ENCODE results near the gene TACO1.

DNA sequence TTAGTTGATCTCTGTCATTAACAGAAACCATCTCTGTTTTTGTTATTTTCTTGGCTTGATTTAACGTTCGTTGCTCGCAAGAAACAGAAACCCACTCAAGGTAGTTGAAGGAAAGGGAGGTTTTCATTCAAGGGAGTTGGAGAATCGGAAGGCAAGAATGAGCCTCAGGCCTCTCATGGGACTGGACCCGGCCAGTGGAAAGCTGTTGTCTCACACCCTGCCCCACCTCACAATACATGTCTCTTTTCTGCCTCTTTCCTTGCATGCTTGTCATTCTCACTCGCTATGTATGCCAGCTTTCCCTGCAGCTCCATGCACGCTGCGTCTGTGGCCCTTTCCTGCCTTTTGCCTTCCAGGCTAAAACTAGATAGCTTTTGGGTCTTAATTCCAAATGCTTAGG, 32.1 kb upstream of the TACO1 start:
- TF ChIP-seq, protein P1, sequence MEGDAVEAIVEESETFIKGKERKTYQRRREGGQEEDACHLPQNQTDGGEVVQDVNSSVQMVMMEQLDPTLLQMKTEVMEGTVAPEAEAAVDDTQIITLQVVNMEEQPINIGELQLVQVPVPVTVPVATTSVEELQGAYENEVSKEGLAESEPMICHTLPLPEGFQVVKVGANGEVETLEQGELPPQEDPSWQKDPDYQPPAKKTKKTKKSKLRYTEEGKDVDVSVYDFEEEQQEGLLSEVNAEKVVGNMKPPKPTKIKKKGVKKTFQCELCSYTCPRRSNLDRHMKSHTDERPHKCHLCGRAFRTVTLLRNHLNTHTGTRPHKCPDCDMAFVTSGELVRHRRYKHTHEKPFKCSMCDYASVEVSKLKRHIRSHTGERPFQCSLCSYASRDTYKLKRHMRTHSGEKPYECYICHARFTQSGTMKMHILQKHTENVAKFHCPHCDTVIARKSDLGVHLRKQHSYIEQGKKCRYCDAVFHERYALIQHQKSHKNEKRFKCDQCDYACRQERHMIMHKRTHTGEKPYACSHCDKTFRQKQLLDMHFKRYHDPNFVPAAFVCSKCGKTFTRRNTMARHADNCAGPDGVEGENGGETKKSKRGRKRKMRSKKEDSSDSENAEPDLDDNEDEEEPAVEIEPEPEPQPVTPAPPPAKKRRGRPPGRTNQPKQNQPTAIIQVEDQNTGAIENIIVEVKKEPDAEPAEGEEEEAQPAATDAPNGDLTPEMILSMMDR (conservative IDR thresholded peaks at IDR 0.05; ENCODE audit: low read depth, low read length): no peak
- no peak for TF ChIP-seq EZH2 (IDR thresholded peaks at IDR 0.05; ENCODE audit: borderline replicate concordance, low read depth, low read length, poor library complexity, severe bottlenecking)
